ENCODE data around the gene GALNT18.

Gene GALNT18

GRCh38 chr11:11239959-11240358 lies 381.8 kb downstream of the GALNT18 start:
- no peak for DNase-seq (ENCODE audit: low spot score)

- no peak for DNase-seq (ENCODE audit: low spot score)
Observed at GRCh38 chr11:11237070-11237832, 384.6 kb downstream of the GALNT18 start.

DNA sequence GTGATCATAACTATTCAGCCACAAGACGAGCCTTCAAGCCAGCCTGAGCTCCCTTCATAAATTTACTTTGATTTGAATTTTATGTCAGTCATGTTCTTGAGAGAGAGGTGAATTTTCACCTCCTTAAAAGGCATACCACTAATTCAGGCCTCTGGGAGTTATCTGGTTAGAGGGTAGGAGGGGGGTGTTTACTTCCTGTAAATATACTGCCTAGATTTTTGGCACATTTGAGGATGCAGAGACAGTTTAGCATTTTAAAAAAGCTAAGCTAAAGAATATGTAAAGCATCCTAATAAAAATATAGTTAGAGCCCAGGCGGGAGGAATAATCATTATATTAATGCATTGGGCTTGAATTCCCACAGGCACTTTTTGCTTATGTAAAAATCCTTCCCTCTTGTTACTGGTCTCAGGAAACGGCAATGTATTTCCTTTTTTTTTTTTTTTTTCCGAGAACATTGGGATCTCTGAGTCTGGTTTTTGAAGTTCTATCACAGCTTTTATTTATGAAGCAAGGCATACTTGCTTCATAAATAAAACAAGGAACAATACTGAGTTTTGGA lies 385.2 kb downstream of the GALNT18 start:
- DNase-seq (ENCODE audit: low spot score): no peak

DNA sequence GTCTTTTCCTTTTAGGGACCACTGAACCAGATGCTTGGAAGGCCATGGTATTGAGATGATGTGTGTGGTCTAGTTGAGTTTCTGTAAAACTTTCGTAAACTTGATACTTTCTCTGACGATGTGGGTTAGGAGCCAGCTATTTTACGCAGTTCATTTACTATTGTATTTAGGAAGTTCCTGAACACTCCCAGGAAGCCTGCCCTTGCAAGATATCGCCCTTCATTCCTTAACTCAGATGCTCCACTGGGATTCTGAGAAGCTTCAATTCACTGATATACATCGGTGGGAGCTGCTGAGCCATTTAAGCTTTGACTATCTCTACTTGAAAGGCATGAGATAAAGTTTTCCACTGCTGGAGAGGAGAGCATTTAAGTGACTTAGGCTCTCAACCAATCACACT lies 390.0 kb downstream of the GALNT18 start:
- no peak for DNase-seq (ENCODE audit: low spot score)

DNA sequence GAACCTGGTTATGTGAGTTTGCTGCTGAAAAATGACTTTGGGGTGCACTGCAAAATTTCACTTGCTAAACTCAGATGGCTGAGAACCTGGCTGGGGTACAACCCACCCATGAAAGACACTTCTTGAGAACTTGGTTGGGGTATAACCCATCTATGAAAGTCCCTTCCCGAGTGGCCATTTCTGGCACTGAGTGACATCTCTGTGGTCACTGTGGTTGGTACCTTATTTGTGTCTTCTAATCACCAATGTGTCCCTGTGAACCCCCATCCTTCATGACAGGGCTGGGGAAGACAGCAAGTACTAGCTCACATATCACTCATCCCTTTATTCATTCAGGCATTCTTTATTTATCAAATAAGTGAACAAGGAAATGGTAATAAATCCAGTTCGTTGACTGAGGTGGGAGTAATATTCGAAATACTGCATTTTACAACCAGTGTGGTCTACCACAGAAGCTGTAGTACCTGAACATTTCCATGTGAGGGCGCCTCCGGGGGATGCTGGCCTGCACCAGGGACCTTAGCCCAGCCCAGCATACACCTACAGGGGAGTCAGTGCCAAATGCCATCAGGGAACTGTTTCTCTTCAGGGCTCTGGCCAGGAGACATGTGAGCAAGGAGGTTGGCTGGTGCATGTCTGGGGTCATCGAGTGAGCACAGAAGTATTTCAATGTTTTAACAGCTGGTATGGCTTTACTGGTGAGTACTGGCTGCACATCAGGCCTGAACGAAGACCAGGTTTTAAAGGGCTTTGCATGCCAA lies 390.8 kb downstream of the GALNT18 start:
- no peak for DNase-seq (ENCODE audit: low spot score)

DNA sequence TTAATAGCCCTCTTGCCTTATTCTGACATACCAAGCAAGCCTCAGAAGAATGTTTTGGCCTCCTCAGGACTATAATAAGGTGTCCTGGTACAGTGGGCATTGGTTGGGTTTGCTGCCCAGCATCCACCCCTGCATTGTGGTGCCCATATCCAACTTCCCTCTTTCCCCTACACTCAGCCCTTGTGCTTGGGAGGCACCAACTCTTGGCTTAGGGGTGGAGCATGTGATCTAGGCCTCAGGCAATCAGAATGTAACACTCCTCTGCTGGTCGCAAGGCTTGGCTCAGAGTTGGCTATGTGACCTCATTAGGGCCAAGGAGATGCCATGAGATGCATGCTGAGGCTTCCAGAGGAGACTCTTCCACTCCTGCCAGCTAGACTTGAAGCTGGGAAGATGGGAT lies 391.7 kb downstream of the GALNT18 start:
- no peak for DNase-seq (ENCODE audit: low spot score)

DNA sequence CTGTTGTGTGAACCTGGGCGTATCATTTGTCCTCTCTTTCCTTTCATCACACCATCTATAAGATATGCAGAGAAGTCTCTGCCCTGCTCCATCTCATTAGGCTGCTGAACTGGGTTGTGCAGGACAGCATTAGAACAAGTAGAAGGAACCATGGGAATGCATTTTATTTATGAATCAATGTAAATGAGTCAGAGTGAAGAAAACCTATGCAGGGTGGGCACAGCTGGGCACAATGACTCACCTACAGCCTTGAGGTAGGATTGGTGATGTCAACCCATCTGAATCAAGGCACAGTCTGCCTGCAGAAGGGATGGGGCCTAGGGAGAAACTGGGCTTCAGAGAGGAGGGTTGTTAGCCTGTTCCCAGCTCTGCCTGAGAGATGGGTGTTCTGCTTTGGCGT lies 392.2 kb downstream of the GALNT18 start:
- no peak for DNase-seq (ENCODE audit: low spot score)

- DNase-seq (ENCODE audit: low spot score): no peak
Observed at GRCh38 chr11:11227296-11228085, 394.3 kb downstream of the GALNT18 start.

Data from hematopoietic multipotent progenitor cell treated with erythropoietin and hydrocortisone succinate and interleukin-3 and kit ligand, for 17 days (in vitro differentiated cells).